Left lobe of liver (tissue), 2 donors: Measurements from ENCODE around the gene CYS1. TPM values are rescaled to one million over a fixed set of nuclear protein-coding genes. Genes with fewer than 3 reads are reported as not detected.
"Not testable (repeated sequence)": the region's sequence is repeated elsewhere in the genome, so short reads cannot be mapped to it uniquely, and the experiment has no call there.

Experiments used
- ATAC-seq: fragments of 200-7000 bp; cut with Tn5 transposase; one replicate; pipeline ENCODE4 v1.9.1; 2020; ENCODE audit warnings: mild to moderate bottlenecking, moderate library complexity
- DNase-seq: peaks from one replicate; pipeline ENCODE4 v3.0.0-alpha.2; 2020; ENCODE audit warnings: low spot score
- total RNA-seq: library from RNA; stranded (reverse); gene quantifications from one replicate; pipeline ENCODE4 v1.2.1, GENCODE V29; 2021
- donor health status: DM: no; HTN: no; CAD: no; lungs with moderate emphysema.
- donor health status: DM: no; HTN: yes; CAD: no.

Gene CYS1
- total RNA-seq, 1 donor from 2014 or later = 0.65 TPM

- DNase-seq (no peak), ATAC-seq (no peak)
Observed at GRCh38 chr2:10095175-10095574, 15.0 kb upstream of the CYS1 start.

DNA sequence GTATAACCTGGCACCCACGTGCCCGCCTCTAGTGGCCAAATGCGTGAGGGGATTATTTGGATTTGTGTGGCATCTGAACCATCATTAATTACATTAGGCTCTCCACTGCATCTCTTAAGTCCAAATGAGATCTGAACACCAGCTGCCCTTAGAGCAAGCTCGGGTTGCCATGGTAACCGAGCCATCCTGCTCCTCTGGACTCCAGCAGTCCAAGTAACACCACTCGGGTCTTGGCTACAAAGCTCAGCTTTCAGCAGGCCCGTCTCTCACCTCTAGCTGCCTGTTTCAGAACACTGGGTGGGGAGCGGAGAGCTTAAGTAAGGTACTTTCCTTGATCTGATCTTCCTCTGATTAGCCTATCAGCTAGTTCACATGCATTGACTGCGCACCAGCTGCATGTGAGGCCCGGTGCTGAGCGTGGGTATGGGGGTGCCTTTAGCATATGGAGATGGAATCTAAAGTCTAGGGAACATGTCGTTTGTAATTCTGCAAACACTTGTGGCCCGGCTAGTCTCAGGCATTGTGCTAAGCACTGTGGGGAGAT lies 14.1 kb upstream of the CYS1 start:
- ATAC-seq = no peak

DNA sequence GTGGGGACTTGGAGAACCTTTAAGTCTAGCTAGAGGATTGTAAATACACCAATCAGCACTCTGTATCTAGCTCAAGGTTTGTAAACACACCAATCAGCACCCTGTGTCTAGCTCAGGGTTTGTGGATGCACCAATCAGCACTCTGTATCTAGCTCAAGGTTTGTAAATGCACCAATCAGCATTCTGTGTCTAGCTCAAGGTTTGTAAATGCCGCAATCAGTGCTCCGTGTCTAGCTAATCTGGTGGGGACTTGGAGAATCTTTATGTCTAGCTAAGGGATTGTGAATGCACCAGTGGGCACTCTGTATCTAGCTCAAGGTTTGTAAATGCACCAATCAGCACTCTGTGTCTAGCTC lies 11.7 kb upstream of the CYS1 start:
- ATAC-seq, DNase-seq: not testable (repeated sequence)

More for the DNA sequence above, 14.1 kb upstream of the CYS1 start:
- DNase-seq = no peak

DNA sequence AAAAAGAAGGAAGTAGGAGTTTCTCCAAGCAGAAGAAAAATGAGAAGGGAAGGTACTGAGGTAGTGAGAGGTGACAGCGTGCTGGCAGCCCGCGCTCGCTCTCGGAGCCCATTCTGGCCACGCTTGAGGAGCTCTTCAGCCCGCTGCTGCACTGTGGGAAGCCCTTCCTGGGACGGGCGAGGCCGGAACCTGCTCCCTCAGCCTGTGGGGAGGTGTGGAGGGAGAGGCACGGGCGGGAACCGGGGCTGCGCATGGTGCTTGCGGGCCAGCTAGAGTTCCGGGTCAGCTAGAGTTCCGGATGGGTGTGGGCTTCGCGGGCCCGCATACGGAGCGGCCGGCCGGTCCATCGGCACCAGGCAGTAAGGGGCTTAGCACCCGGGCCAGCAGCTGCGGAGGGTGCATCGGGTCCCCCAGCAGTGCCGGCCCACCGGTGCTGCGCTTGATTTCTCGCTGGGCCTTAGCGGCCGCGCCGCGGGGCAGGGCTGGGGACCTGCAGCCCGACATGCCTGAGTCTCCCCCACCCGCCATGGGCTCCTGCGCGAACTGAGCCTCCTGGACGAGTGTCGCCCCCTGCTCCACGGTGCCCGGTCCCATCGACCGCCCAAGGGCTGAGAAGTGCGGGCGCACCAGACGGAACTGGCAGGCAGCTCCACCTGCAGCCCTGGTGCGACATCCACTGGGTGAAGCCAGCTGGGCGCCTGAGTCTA lies 11.1 kb upstream of the CYS1 start:
- DNase-seq = no peak
- peak; percentile 32 for ATAC-seq

DNA sequence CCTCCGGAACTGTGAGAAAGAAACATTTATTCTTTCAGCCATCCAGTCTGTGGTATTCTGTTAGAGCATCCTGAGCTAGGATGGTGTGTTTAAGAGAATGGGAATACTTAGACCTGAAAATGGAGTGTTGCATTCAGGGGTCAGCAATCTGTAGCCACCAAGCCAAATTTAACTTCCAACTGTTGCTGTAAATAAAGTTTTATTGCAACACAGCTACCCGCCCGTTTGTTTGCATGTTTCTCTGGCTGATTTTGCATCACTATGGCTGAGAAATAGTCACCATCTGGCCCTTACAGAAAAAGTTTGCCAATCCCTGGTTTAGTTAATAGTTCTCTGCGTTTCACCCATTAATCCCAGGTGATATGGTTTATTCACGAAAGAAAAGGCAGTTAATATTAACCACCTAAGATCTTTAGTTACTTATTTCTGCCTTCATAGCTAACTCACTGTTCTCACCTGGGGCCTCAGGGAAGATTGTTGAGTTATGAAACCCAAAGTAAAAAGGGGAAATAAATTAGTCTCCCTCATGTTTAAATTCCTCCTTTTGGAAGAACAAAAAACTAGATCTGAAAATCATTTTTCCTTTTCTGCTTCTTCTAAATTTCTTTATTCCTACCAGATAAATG lies 9.5 kb upstream of the CYS1 start:
- DNase-seq (no peak), ATAC-seq (no peak)

GRCh38 chr2:10087360-10087759 lies 7.1 kb upstream of the CYS1 start:
- no peak for DNase-seq
- no peak for ATAC-seq

DNA sequence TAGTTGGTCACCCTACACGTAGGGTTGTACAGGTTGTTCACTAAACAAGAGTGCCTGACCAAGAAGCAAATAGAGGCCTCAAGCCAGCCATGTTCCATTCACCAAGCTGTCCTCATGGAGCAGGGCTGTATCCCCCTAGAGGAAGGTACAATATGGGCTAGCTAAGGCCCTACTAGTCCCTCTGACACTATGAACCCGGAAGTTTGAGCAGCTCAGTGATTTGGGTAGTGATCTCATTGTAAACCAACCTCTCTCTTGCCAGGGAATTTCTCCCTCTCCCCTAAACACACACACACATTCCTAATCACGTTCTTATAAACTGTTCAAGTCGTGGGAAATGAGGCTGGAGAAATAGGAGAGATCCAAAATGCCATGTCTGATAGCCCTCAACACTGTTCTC lies 6.7 kb upstream of the CYS1 start:
- no peak for ATAC-seq
- DNase-seq = no peak

DNA sequence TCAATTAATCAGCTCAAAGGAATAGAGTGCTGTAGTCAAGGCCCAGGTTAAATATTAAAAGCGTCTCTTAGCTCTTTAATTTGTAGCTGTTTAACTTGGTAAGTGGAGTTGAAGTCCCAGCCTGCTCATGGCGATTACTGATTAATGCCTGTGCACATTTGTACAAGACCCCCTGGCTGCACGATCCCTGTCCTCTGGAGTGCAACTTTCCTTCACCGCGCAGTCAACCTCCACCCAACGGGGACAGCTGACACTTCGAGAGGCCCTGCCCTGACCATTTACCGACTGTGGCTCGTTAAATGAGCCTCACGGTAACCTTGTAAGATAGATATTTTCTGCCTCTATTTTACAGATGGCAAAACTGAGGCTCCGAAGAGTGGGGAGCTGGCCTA lies 5.5 kb upstream of the CYS1 start:
- ATAC-seq (peak; percentile 28), DNase-seq (no peak)

DNA sequence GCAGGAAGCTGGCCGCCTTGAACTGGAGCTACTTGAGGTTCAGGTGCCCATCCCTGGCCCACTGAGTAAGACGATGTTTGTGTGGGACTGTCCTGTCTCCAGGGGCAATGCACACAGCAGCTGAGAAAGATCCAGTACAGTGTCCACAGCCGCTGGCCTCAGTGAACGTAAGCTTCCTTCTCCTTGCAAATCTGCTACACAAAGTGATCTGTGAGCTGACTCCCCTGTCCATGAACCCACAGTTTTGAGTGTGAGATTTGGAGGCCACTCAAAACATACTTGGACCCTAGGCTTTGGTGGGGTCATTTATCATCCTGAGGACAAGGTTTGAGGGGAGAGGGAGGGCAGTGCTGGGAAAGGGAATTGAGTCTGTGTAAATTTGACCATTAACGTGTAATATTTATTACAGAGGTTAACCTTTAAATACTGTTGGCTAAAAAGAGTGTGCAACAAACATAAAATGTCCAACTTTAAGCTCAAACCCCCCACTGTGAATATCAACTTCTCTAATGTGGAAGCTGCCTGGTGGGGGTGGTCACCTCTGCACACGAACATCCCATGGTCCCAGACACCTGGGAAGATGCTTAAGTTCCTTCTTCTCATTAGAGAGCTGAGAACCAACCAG lies 4.9 kb upstream of the CYS1 start:
- ATAC-seq (no peak), DNase-seq (no peak)

- ATAC-seq (no peak), DNase-seq (no peak)
Observed at GRCh38 chr2:10084223-10084865, 4.1 kb upstream of the CYS1 start.

DNA sequence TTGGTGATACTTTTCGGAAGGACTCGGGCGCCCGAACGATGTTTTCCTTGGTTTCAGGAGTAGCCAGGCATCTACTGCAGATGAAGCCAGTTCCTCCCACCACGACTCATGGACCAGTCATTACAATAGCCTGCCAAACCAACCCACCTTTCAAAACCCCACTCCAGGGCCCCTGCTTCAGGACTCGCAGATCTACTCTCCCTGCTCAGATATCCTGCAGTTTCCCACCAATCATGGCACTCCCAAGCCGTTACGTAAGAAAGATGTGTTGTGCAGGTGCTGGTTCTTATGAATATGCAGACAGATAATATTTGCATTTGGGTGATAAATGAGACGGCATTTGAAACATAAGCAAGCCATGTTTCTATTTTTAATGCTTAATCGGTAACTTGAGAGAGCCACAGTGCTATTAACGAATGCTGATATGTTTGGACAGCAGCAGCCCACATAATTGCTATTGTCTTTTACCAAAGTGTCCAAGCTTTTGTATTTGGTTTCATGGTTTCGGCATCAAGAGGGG lies 3.5 kb upstream of the CYS1 start:
- DNase-seq (no peak), ATAC-seq (no peak)

- DNase-seq = no peak
- ATAC-seq = no peak
Observed at GRCh38 chr2:10083046-10083445, 2.8 kb upstream of the CYS1 start.

GRCh38 chr2:10080536-10081304 lies 509 bp upstream of the CYS1 start:
- ATAC-seq (no peak), DNase-seq (no peak)

DNA sequence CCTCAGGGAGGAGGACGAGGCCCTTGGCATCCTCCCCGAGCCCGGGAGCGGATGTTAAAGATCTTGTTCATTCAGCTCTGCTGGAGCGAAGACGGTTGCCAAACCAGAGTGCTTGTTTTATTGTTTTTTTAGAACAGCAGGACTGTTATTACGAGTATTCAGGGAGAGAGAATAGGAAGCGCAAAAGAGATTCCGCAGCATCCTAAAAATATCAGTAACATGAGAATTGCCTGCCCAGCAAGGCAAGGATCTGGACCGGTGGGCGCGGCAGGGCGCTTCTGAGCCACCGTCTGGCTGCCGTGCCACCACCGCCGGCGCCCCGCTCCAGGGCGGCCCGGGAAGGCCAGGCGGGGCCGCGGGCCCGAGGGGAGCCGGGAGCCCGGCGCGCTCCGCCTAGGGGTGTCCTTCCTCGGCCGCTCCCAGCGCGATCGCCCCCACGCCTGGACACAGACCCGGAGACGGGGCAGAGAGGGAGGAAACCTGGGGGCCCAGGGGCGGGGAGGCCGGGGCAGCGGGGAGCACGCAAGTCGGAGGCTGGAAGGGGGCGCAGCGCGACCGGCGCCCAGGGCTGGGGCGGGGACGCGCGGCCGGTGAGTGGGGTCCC lies 843 bp downstream of the CYS1 start:
- no peak for DNase-seq
- peak; percentile 64 for ATAC-seq

DNA sequence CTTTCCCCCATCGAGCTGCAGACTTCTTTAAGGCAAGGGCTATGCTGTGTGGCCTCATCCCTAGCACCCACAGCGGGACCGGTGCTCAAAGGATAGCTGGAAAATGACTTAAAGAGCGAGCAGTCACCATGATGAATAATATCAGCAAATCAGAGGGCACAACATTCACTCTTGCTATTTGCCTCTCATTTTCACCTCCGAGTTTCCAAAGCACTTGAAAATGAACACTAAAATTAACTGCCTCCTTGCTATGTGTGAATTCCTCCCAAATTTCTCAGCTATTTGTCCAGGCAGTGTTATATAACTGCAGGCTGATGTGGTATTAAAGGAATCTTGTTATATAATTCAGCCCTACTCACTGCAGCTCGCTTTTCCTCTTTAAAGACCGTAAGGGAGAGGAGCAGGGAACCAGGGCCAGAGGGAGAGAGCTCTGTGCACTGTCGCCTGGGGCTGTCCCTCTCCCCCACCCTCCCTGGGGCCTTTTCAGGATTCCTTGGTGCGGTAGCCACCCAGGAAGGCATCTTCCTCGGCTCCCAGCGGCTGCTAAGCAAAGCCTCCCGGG lies 1.4 kb downstream of the CYS1 start:
- DNase-seq (no peak), ATAC-seq (peak; percentile 33)

DNA sequence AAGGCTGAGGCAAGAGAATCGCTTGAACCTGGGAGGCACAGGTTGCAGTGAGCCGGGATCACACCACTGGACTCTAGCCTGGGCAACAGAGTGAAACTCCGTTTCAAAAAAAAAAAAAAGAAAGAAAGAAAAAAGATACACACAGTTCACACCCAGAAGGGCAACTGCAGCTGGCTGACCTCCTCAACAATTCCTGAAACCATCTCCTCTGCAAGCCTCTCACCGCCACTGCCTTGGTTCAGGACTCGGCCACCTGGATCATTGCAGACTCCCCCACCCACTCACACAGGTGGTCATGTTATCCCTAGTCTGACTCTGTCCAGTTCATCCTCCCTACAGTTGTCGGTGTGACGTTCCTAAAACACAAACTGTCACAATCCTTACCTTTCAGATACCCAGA lies 2.2 kb downstream of the CYS1 start:
- DNase-seq (no peak), ATAC-seq (no peak)

DNA sequence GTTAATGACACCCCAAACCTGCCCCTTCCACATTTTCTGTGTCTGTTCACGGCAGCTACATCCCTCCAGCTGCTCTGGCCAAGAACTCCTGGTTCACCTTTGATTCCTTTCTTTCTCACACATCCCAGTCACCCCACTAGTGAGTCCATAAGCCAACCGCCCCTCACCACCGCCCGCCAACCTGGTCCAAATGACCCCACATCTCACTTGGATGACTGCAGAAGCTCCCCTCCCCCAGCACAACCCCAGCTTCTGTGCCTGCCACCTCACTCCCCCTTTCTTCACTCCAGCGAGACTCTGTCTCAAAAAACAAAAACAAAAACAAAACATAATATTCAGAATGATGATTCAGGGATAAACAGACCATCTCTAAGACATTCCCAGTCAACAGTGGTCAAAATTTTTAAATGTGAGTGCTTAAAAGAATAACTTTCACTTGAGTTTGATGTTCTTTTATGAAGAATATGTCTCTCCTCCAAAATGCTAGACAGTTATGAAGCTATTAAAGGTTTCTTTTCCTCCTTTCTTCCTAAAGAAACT lies 3.2 kb downstream of the CYS1 start:
- no peak for DNase-seq
- ATAC-seq = no peak

DNA sequence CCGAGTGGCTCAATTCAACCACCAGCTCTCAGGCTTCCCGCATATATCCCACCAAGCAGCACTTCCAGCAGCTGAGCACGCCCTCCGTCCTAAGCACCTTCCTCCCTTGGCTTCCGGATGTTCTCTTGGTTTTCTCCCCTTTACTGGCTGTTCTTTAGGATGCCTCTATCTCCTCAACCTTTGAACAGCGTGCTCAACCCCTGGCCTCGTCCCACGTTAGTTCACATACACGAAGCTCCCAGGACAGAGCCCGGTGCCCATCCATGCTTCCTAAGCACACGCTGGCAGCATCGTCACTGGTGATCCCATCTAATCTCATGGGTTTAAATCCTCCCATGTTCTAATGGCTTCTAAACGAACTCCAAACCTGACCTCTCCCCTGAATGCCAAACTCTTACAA lies 3.7 kb downstream of the CYS1 start:
- DNase-seq (no peak), ATAC-seq (no peak)

- DNase-seq (no peak), ATAC-seq (no peak)
Observed at GRCh38 chr2:10075571-10076209, 4.5 kb downstream of the CYS1 start.
